SJSA1 (cell line): Measurements from ENCODE around the gene PTPRZ1. TPM values are rescaled to one million over a fixed set of nuclear protein-coding genes. Genes with fewer than 3 reads are reported as not detected.

Experiments used
- DNase-seq, 2 experiments: peaks; one replicate each; pipeline ENCODE4 v3.0.0-alpha.2; 2015 to 2020; ENCODE audit warnings: low spot score in 2 of 2, low read depth in 1 of 2
- H3K27ac ChIP-seq: fragments of 250-450 bp; sonication (Bioruptor Pico); 2 replicates; pipeline ENCODE4 v1.5.1; 2020; ENCODE audit warnings: mild to moderate bottlenecking, moderate library complexity
- H3K27me3 ChIP-seq: fragments of 250-450 bp; sonication (Bioruptor Pico); replicated peaks from 2 replicates; pipeline ENCODE4 v1.5.1; 2020; ENCODE audit warnings: mild to moderate bottlenecking, moderate library complexity
- H3K36me3 ChIP-seq: fragments of 250-450 bp; sonication (Bioruptor Pico); 2 replicates; pipeline ENCODE4 v1.5.1; 2020; ENCODE audit warnings: mild to moderate bottlenecking
- H3K4me1 ChIP-seq: fragments of 250-450 bp; sonication (Bioruptor Pico); replicated peaks from 2 replicates; pipeline ENCODE4 v1.6.1; 2021; ENCODE audit warnings: mild to moderate bottlenecking
- H3K4me3 ChIP-seq: fragments of 250-450 bp; sonication (Bioruptor Pico); 2 replicates; pipeline ENCODE4 v1.5.1; 2020; ENCODE audit warnings: mild to moderate bottlenecking
- H3K9me3 ChIP-seq: fragments of 250-450 bp; sonication (Bioruptor Pico); replicated peaks from 2 replicates; pipeline ENCODE4 v1.5.1; 2020; ENCODE audit warnings: mild to moderate bottlenecking
- total RNA-seq: library from RNA; depleted of rRNA; stranded (reverse); fragments of >200 nt; shearing (Covaris generic); gene quantifications from 2 replicates; pipeline ENCODE4 v1.2.3, GENCODE V29; 2014

Gene PTPRZ1
- total RNA-seq, 1 experiment from 2014 or later: not detected

DNA sequence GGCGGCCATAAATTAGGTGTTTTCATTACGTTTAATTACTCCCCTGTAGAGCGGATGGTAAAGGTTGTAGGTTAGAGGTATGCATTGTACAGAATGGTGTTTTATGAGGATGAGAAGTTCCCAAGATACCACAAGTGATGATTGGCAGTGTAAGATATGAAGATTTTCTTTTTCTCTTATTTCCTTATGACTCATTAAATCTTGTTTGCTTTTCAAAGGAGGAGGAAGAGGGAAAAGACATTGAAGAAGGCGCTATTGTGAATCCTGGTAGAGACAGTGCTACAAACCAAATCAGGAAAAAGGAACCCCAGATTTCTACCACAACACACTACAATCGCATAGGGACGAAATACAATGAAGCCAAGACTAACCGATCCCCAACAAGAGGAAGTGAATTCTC, 137.2 kb downstream of the PTPRZ1 start:
- Histone ChIP-seq H3K27me3 (no peaks in the 10 kb centered on the region; the same call in 1 of the 2 replicates), H3K27ac (no peak overlapping the region), H3K9me3 (no peaks in the 10 kb centered on the region), H3K4me1 (peaks cover 11% of the 10 kb centered on the region), H3K36me3 (no peaks in the 10 kb centered on the region), H3K4me3 (no peak overlapping the region)
- DNase-seq: no peak

DNA sequence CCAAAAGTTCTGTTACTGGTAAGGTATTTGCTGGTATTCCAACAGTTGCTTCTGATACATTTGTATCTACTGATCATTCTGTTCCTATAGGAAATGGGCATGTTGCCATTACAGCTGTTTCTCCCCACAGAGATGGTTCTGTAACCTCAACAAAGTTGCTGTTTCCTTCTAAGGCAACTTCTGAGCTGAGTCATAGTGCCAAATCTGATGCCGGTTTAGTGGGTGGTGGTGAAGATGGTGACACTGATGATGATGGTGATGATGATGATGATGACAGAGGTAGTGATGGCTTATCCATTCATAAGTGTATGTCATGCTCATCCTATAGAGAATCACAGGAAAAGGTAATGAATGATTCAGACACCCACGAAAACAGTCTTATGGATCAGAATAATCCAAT, 140.1 kb downstream of the PTPRZ1 start:
- no peak for DNase-seq
- H3K4me1 ChIP-seq: no peaks in the 10 kb centered on the region

DNA sequence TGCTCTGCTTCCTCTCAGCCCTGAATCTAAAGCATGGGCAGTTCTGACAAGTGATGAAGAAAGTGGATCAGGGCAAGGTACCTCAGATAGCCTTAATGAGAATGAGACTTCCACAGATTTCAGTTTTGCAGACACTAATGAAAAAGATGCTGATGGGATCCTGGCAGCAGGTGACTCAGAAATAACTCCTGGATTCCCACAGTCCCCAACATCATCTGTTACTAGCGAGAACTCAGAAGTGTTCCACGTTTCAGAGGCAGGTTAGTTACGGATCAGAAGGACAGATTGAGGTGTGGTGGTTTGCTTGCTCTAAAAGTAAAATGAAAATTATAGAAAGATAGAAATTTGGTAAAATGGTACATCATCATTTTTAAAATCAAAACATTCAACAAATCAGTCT, 140.7 kb downstream of the PTPRZ1 start:
- no peaks in the 10 kb centered on the region; the same call in 1 of the 2 replicates for H3K27me3 ChIP-seq
- H3K9me3 ChIP-seq: no peaks in the 10 kb centered on the region
- H3K4me1 ChIP-seq: no peaks in the 10 kb centered on the region
- no peak for DNase-seq
- H3K36me3 ChIP-seq: no peaks in the 10 kb centered on the region
- H3K27ac ChIP-seq: no peak overlapping the region
- H3K4me3 ChIP-seq: no peak overlapping the region

More for the DNA sequence above, 140.1 kb downstream of the PTPRZ1 start:
- H3K4me3 ChIP-seq: no peak overlapping the region
- H3K36me3 ChIP-seq: no peaks in the 10 kb centered on the region
- no peaks in the 10 kb centered on the region; the same call in 1 of the 2 replicates for H3K27me3 ChIP-seq
- H3K9me3 ChIP-seq: no peaks in the 10 kb centered on the region
- no peak overlapping the region for H3K27ac ChIP-seq

DNA sequence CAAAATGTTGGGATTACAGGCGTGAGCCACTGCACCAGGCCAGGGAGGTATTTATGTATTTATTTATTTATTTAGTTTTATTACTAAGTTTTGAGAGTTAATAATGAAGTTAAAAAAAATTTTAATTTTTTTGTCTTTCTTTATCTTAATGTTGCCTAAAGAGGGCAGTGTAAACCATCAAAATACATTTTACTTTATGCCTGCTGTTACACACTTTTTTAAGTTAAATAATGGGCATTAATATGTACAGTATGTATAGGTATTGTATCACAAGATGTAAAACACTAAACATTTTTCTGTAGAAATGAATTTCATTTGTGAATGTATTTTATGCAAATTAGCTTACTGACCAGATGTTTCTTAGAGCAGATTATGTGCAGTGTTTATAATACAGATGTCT, 141.7 kb downstream of the PTPRZ1 start:
- H3K9me3 ChIP-seq: no peaks in the 10 kb centered on the region
- no peak for DNase-seq
- no peaks in the 10 kb centered on the region for H3K4me1 ChIP-seq
- no peak overlapping the region for H3K4me3 ChIP-seq
- no peak overlapping the region for H3K27ac ChIP-seq
- no peaks in the 10 kb centered on the region for H3K36me3 ChIP-seq
- no peaks in the 10 kb centered on the region; the same call in 1 of the 2 replicates for H3K27me3 ChIP-seq

DNA sequence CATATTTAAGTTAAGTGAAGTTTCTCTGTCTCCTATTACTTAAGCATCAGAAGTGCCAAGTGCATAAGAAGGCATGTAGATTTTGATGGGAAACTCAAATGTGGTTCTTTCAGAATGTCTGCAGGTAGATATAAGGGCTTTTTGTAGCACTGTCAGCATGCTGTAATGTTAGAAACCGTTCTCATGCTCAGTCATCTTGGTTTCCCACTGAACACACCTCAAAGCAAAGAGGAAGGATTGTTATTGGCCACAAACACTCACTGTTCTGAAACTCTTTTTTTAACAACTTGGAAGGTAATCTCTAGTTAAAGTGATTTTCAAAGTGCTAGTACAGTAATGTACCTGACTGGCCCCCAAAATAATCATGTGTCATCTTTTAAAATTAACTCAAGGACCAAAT, 145.1 kb downstream of the PTPRZ1 start:
- Histone ChIP-seq H3K27me3 (peaks cover 5% of the 10 kb centered on the region; the same call in 1 of the 2 replicates), H3K4me3 (no peak overlapping the region), H3K9me3 (no peaks in the 10 kb centered on the region), H3K36me3 (no peaks in the 10 kb centered on the region), H3K4me1 (no peaks in the 10 kb centered on the region), H3K27ac (no peak overlapping the region)
- no peak for DNase-seq

DNA sequence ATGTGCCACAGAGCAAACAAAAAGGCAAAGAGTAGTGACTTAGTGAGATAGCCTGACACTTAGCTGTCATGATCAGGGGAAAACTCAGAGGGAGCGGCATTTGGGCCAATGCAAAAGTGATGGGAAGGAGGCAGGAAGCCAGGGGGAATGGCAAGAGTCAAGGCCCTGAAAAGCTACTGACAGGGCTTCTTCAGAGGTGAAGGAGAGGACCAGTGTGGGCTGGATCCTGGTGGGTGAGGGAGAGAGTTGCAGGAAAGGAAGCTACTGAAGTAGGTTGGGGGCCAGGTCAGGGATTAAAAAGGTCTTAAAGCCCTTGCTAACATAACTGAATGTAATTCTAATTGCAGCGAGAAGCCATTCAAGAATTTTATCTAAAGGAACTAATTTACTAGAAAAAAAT, 154.1 kb downstream of the PTPRZ1 start:
- Histone ChIP-seq H3K4me1 (no peaks in the 10 kb centered on the region), H3K27me3 (peaks cover 9% of the 10 kb centered on the region; the same call in 1 of the 2 replicates), H3K27ac (no peak overlapping the region), H3K4me3 (no peak overlapping the region), H3K36me3 (no peaks in the 10 kb centered on the region), H3K9me3 (no peaks in the 10 kb centered on the region)
- no peak for DNase-seq

DNA sequence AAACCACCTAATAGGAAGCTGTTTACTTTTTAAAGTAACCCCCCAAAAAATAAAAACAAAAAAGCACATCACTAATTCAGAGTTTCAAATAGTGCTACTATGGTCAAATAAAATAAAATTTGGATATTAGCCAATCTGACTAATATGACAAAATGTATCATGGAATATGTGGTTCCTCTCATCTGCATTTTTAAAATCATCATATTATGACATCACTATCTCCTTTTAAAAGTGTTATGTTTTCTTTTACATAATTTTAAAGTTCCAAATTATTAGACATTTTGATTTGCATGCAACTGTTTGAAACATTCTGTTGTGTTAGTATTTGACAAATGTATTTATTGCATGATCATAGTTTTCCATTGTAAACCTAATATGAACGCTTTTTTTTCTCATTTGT, 160.7 kb downstream of the PTPRZ1 start:
- no peaks in the 10 kb centered on the region for H3K4me1 ChIP-seq
- no peak overlapping the region for H3K4me3 ChIP-seq
- peaks cover 18% of the 10 kb centered on the region; the same call in 1 of the 2 replicates for H3K27me3 ChIP-seq
- no peaks in the 10 kb centered on the region for H3K36me3 ChIP-seq
- no peaks in the 10 kb centered on the region for H3K9me3 ChIP-seq
- DNase-seq: no peak
- H3K27ac ChIP-seq: no peak overlapping the region

DNA sequence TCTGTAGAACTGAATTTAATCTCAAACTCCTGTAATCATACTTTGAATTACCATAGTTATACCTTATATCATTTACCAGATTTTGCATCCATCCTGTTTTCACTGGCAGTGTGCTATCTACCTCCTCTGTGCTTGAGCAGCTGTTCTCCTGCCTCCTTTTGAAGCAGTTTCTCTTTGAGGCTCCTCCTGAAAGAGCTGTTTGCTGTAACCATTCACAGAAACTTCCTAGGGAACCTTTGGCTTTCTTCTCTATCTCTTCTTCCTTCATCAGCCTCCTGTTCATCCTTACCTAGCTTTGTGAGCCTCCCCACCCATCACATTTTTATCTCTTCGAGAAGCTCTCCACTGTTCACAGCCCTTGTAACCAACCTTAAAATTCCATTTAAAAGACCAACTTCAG, 162.9 kb downstream of the PTPRZ1 start:
- 0 out of 2 replicates have a peak, but pooled peaks cover 11% of the 10 kb centered on the region for H3K27me3 ChIP-seq
- no peaks in the 10 kb centered on the region for H3K36me3 ChIP-seq
- no peaks in the 10 kb centered on the region for H3K4me1 ChIP-seq
- DNase-seq: no peak
- no peaks in the 10 kb centered on the region for H3K9me3 ChIP-seq
- no peak overlapping the region for H3K4me3 ChIP-seq
- H3K27ac ChIP-seq: no peak overlapping the region

DNA sequence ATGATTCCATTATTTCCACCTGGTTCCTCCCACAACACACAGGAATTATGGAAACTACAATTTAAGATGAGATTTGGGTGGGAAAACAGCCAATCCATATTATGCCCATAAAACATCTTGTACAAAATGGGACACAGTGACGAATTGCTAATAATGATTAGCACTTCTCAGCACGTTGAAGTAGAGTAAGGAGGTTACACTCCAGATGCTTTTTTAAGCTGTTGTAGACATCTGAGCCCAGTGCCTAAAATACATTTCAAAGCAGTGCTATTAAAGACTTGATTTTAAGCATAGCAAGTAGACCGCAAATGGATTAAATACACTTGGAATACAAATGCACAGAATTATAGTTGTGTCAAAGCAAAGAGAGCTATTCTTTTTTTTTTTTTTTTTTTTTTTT, 165.2 kb downstream of the PTPRZ1 start:
- Histone ChIP-seq H3K36me3 (no peaks in the 10 kb centered on the region), H3K27ac (no peak overlapping the region), H3K27me3 (0 out of 2 replicates have a peak, but pooled peaks cover 7% of the 10 kb centered on the region), H3K9me3 (no peaks in the 10 kb centered on the region), H3K4me1 (no peaks in the 10 kb centered on the region), H3K4me3 (no peak overlapping the region)
- no peak for DNase-seq

DNA sequence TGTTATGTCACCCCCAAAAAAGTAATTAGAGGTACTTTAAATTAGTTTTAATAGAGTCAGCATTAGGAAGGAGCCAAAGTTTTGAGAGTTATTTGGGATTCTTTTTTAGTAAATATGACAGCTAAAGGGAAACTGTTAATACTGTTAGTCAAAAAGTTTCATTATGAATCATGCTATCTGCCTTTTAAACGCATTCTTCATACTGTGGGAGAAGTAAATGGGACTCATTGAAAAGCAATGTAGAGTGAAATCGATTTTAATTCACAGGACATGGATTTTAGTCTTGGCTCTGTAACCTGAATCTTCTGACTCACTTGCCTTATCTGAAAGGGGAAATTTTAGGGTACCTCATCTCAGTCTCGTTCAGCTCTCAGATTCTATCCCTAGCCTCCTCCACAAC, 165.9 kb downstream of the PTPRZ1 start:
- Histone ChIP-seq H3K9me3 (no peaks in the 10 kb centered on the region), H3K4me1 (no peaks in the 10 kb centered on the region), H3K27me3 (0 out of 2 replicates have a peak, but pooled peaks cover 7% of the 10 kb centered on the region), H3K4me3 (no peak overlapping the region), H3K27ac (no peak overlapping the region), H3K36me3 (no peaks in the 10 kb centered on the region)
- DNase-seq: no peak

DNA sequence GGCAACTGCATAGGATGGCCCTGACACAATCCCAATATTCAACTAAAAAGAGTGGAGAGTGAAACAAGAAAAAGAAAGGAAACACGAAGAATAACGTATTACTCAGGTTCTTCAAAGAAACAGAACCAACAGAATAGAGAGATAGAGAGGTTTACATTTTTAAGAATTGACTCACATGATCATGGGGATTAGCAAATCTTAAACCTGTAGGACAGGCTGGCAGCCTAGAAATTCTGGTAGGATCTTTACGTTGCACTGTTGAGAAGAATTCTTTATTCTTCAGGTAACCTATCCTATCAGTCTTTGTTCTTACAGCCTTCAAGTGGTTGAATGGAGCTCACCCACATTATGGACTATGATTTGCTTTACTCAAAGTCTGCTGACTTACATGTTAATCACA, 167.2 kb downstream of the PTPRZ1 start:
- no peak overlapping the region for H3K27ac ChIP-seq
- H3K27me3 ChIP-seq: 0 out of 2 replicates have a peak, but pooled peaks cover 4% of the 10 kb centered on the region
- no peaks in the 10 kb centered on the region for H3K9me3 ChIP-seq
- no peaks in the 10 kb centered on the region for H3K36me3 ChIP-seq
- no peak overlapping the region for H3K4me3 ChIP-seq
- no peak for DNase-seq
- H3K4me1 ChIP-seq: no peaks in the 10 kb centered on the region

DNA sequence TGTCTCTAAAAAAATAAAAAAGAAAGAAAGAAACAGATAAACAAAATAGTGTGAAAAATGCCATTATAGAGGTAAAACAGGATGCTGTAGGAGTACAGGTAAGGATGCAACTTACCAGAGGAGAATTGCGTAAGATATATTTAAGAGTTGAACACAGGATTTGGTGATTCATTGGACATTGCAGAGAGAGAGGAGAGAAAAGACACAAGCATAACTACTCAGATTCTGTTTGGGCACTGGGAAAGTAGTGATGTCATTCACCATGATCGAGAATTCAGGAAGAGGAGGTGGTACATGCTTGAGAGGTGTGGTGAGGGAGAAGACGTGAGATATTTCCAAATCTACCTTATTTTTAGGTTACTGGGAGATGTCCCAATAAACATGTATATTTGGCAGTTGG, 173.4 kb downstream of the PTPRZ1 start:
- no peak for DNase-seq

DNA sequence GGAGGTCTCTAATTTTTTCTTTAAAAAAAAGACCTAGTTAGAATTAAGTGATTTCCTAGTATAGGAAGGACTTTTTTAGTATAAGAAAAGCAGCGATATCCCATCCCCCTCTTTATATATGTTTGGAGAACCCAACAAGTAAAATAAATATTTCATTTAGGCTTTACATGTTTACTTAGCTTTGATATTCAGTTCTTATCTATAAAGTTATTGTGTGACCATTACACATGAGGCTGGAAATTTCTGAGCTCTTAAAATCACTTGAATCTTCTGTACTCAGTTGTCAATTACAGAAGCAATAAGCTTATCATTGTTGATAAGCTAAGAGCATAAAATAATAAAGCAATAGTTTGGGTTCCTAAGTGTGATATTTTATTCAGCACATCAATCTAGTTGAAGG, 181.4 kb downstream of the PTPRZ1 start:
- Histone ChIP-seq H3K36me3 (no peaks in the 10 kb centered on the region), H3K4me1 (no peaks in the 10 kb centered on the region), H3K9me3 (no peaks in the 10 kb centered on the region), H3K27me3 (no peaks in the 10 kb centered on the region), H3K27ac (no peak overlapping the region), H3K4me3 (no peak overlapping the region)
- no peak for DNase-seq

More for the DNA sequence above, 173.4 kb downstream of the PTPRZ1 start:
- Histone ChIP-seq H3K4me1 (no peaks in the 10 kb centered on the region), H3K27me3 (no peaks in the 10 kb centered on the region), H3K36me3 (no peaks in the 10 kb centered on the region), H3K9me3 (no peaks in the 10 kb centered on the region), H3K27ac (no peak overlapping the region), H3K4me3 (no peak overlapping the region)

DNA sequence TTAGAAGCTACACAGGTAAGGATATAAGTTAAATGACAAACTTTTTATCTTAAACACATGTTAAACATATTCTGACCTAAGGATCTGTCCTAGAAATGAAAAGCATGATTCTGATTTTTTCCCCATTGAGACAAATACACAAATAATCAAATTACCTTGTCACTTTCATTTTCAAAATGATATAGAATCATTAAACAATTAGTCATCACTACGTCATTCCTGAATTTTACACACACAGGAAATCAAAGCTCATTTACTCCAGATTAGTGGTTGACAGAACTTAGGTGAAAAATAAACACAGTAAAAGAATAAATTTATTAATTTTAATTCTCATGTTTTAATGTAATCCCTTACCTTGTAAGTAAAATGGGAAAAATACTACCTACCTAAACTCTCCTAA, 182.1 kb downstream of the PTPRZ1 start:
- Histone ChIP-seq H3K27ac (no peak overlapping the region), H3K4me3 (no peak overlapping the region), H3K9me3 (no peaks in the 10 kb centered on the region), H3K4me1 (no peaks in the 10 kb centered on the region), H3K36me3 (no peaks in the 10 kb centered on the region), H3K27me3 (no peaks in the 10 kb centered on the region)
- DNase-seq: no peak

DNA sequence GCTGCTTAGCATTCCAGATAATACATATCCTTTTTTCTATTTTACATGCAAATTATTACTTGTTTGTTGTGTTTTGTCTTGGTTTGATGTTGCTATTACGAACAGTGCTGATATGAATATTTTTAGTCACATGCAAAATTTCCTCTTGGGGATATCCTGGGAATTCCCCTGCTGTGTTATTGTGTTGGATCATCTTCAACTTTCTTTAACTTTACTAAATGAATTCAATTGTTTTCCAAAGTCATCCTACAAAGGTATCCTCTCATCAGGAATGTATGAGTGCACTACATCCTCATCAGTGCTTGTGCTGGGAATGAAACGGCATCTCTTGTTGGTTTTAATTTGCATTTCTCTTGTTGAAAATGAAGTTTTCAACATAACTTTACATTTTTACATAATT, 184.0 kb downstream of the PTPRZ1 start:
- H3K36me3 ChIP-seq: no peaks in the 10 kb centered on the region
- H3K27me3 ChIP-seq: no peaks in the 10 kb centered on the region
- no peak overlapping the region for H3K27ac ChIP-seq
- no peaks in the 10 kb centered on the region for H3K4me1 ChIP-seq
- no peak for DNase-seq
- H3K4me3 ChIP-seq: no peak overlapping the region
- no peaks in the 10 kb centered on the region for H3K9me3 ChIP-seq
